CD4-positive, alpha-beta T cell (primary cell): ENCODE results near the gene UBQLN4. TPM values are rescaled to one million over a fixed set of nuclear protein-coding genes. Genes with fewer than 3 reads are reported as not detected.
A peak's percentile ranks its signal among the peaks of the same experiment; 100 is the strongest.

Source experiments
- ATAC-seq: fragments of 200-7000 bp; cut with Tn5 transposase; one replicate; pipeline ENCODE4 v1.10.0; 2022; ENCODE audit warnings: mild to moderate bottlenecking; ENCODE audit not compliant: poor library complexity
- CTCF ChIA-PET: fragments of 350-600 bp; sonication (Branson Sonifier 250); formaldehyde crosslinking; loops from one replicate; lab custom pipeline; 2021; ENCODE audit warnings: antibody characterized with exemption, inconsistent platforms; lab: Charles Lee
- POLR2A ChIA-PET: fragments of 350-600 bp; sonication (Branson Sonifier 250); formaldehyde crosslinking; loops from one replicate; lab custom pipeline; 2021; ENCODE audit warnings: antibody characterized with exemption, inconsistent platforms; lab: Charles Lee
- DNase-seq, 14 experiments: peaks; one replicate each; pipeline ENCODE4 v3.0.0-alpha.2; 2013 to 2020; ENCODE audit warnings: mixed read lengths in 2 of 14
- H3K27ac ChIP-seq, 2 donors: one replicate each; pipeline versions ENCODE4 v1.5.1 to v1.7.0; 2013; ENCODE audit warnings: low read length in 2 of 2, low read depth in 1 of 2, mild to moderate bottlenecking in 1 of 2
- H3K27me3 ChIP-seq, 2 experiments: 1 replicate in 1 of 2; 2 replicates in 1 of 2; pipeline versions ENCODE4 v1.6.1 to v1.7.0; 2013; ENCODE audit warnings: low read length in 2 of 2, control low read depth in 1 of 2, mild to moderate bottlenecking in 1 of 2, moderate library complexity in 1 of 2; ENCODE audit not compliant: insufficient read depth in 2 of 2, control insufficient read depth in 1 of 2
- H3K36me3 ChIP-seq: one replicate; pipeline ENCODE4 v1.6.1; 2013; ENCODE audit warnings: low read length, control low read depth; ENCODE audit not compliant: insufficient read depth
- H3K4me1 ChIP-seq: one replicate; pipeline ENCODE4 v1.6.1; 2013; ENCODE audit warnings: low read length, control low read depth; ENCODE audit not compliant: insufficient read depth
- H3K4me3 ChIP-seq: one replicate; pipeline ENCODE4 v1.5.1; 2013; ENCODE audit warnings: mild to moderate bottlenecking, low read length, moderate library complexity
- H3K9me3 ChIP-seq, 2 experiments: 1 replicate in 1 of 2; 2 replicates in 1 of 2; pipeline versions ENCODE4 v1.6.1 to v1.7.0; 2013; ENCODE audit warnings: low read length in 2 of 2, mild to moderate bottlenecking in 2 of 2, control low read depth in 1 of 2, moderate library complexity in 1 of 2; ENCODE audit not compliant: control insufficient read depth in 1 of 2, insufficient read depth in 1 of 2
- H3K27ac Mint-ChIP-seq: one replicate; pipeline ENCODE4 v1.8.0; 2020; ENCODE audit warnings: mixed read lengths
- H3K27me3 Mint-ChIP-seq: one replicate; pipeline ENCODE4 v1.8.0; 2021; ENCODE audit warnings: mixed read lengths
- H3K36me3 Mint-ChIP-seq: one replicate; pipeline ENCODE4 v1.8.0; 2021; ENCODE audit warnings: low read depth, mixed read lengths
- H3K4me1 Mint-ChIP-seq: one replicate; pipeline ENCODE4 v1.8.0; 2021; ENCODE audit warnings: low read depth, mixed read lengths
- H3K4me3 Mint-ChIP-seq: one replicate; pipeline ENCODE4 v1.8.0; 2020; ENCODE audit warnings: mild to moderate bottlenecking, mixed read lengths
- H3K9me3 Mint-ChIP-seq: one replicate; pipeline ENCODE4 v1.8.0; 2020; ENCODE audit warnings: mixed read lengths
- CTCF ChIP-seq: fragments of 200-600 bp; IDR thresholded peaks from one replicate; pipeline ENCODE4 v1.8.0; 2022; ENCODE audit warnings: antibody characterized with exemption, mild to moderate bottlenecking
- intact Hi-C, 2 experiments: fragments of 100-400 bp; cut with DNase I in 1 of 2; cut with micrococcal nuclease in 1 of 2; formaldehyde crosslinking; loops; one replicate each; pipeline versions ENCODE4 v1.15.1 to v1.9.0; 2023 to 2025; cut with DNase I, micrococcal nuclease
- total RNA-seq, 174 experiments: library from RNA in 2 of 174; stranded (reverse) in 2 of 174; gene quantifications; one replicate each; pipeline ENCODE4 v1.2.3 and lab custom pipeline; 2021 to 2026

Gene UBQLN4
- total RNA-seq, 2 experiments from 2014 or later = 10.6 to 11.9 TPM

DNA sequence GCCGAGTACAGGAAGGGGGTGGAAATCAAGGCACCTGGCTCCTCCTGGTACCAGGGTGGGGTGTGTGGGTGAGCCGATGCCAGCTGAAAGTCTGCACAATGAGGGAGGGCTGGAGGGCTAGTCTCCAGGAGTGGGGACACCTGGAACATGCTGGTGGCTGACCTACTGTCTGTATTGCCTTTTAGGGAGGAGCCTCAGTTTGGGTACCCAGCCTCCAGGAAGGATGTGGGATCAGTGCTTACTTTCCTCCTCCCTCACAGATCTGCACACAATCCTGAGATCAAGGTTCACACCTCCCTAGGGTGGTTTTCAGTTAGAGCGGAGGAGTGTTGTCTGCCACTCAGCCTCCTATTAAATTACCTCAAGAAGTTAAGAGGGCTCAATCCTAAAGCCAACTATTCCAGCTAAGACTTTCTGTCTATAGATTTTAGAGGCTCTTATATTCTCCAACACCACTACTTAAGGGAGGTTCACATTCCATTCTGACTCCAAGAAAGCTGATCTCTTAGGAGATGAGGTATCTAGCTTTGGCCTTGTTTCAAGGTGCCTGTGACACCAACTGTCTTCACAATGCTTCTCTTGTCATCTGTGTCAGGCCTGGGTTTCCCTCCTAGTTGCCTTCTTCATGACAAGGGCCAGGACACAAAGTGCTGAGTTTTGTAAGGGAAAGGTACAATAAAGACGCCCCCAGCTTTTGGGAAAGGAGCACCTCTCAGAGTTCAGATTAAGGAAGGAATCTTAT is 48.6 kb downstream of the UBQLN4 start:
- Mint-ChIP-seq H3K36me3 (peaks cover 18% of the 10 kb centered on the region), H3K27ac (peak overlapping the region; percentile 76), H3K27me3 (no peaks in the 10 kb centered on the region), H3K4me1 (peaks cover 24% of the 10 kb centered on the region), H3K9me3 (no peaks in the 10 kb centered on the region), H3K4me3 (peak overlapping the region; percentile 38)
- ATAC-seq (peak; percentile 79), DNase-seq (peak in 5 of 14 experiments; percentile 6 to 76 (median 61))
- CTCF ChIA-PET = interaction anchor here (0.9 kb wide), 1 partner anchor 61 kb away, joined by 3 read pairs; no protein-coding TSS in a partner anchor
- Histone ChIP-seq H3K9me3 (no peaks in the 10 kb centered on the region), H3K4me3 (peak overlapping the region; percentile 1), H3K27ac (peak overlapping the region in 1 of 2 donors; percentile 65), H3K4me1 (peaks cover 25% of the 10 kb centered on the region), H3K27me3 (no peaks in the 10 kb centered on the region), H3K36me3 (peaks cover 20% of the 10 kb centered on the region)
- intact Hi-C loops = no loop called here
- no peak for TF ChIP-seq CTCF
- POLR2A ChIA-PET = interaction anchor here (0.8 to 1.4 kb wide), 5 partner anchors 11 to 241 kb away, joined by 3 to 4 read pairs (median 3); partner anchors contain the start of gene KHDC4

DNA sequence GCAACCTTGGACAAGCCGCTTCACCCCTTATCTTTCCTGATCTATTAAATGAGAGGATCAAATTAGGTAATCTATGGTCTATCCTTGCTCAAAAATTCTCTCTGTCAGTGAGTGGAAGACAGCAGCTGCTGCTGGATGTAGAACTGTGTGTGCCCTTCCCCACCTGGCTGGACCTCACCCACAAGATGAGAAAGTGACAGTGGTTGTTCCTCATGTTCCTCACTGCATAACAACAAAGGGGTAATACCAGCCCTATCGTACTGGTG is 49.7 kb downstream of the UBQLN4 start:
- Histone ChIP-seq H3K27me3 (no peaks in the 10 kb centered on the region), H3K4me1 (peaks cover 25% of the 10 kb centered on the region), H3K36me3 (peaks cover 12% of the 10 kb centered on the region), H3K27ac (no peak overlapping the region), H3K4me3 (no peak overlapping the region), H3K9me3 (no peaks in the 10 kb centered on the region)
- CTCF ChIA-PET = interaction anchor here (1.0 kb wide), 1 partner anchor 14 kb away, joined by 3 read pairs; no protein-coding TSS in a partner anchor
- intact Hi-C loops = no loop called here
- DNase-seq (no peak), ATAC-seq (no peak)
- peaks cover 24% of the 10 kb centered on the region for H3K4me1 Mint-ChIP-seq
- no peaks in the 10 kb centered on the region for H3K27me3 Mint-ChIP-seq
- TF ChIP-seq CTCF = no peak
- H3K27ac Mint-ChIP-seq = no peak overlapping the region
- peaks cover 7% of the 10 kb centered on the region for H3K36me3 Mint-ChIP-seq
- H3K9me3 Mint-ChIP-seq = no peaks in the 10 kb centered on the region
- POLR2A ChIA-PET = interaction anchor here (0.6 to 1.4 kb wide), 3 partner anchors 12 to 242 kb away, joined by 3 to 4 read pairs (median 3); partner anchors contain the start of gene KHDC4
- no peak overlapping the region for H3K4me3 Mint-ChIP-seq

- Histone ChIP-seq H3K27me3 (no peaks in the 10 kb centered on the region), H3K9me3 (no peaks in the 10 kb centered on the region), H3K36me3 (peaks cover 7% of the 10 kb centered on the region), H3K27ac (no peak overlapping the region), H3K4me3 (no peak overlapping the region), H3K4me1 (peaks cover 25% of the 10 kb centered on the region)
- Mint-ChIP-seq H3K4me3 (no peak overlapping the region), H3K9me3 (no peaks in the 10 kb centered on the region), H3K4me1 (peaks cover 24% of the 10 kb centered on the region), H3K36me3 (no peaks in the 10 kb centered on the region), H3K27ac (no peak overlapping the region), H3K27me3 (no peaks in the 10 kb centered on the region)
- ATAC-seq = no peak
- intact Hi-C loops = no loop called here
- no peak for DNase-seq
- ChIA-PET POLR2A (no interaction called here), CTCF (interaction anchor here (0.7 to 0.9 kb wide), 2 partner anchors 12 to 24 kb away, joined by 3 read pairs; partner anchors contain the start of gene ARHGEF2)
- no peak for TF ChIP-seq CTCF
Observed at GRCh38 chr1:156002188-156002911, 51.2 kb downstream of the UBQLN4 start.
